Esophagus squamous epithelium (tissue), 5 donors: Measurements from ENCODE around the gene EXOSC9. TPM values are rescaled to one million over a fixed set of nuclear protein-coding genes. Genes with fewer than 3 reads are reported as not detected.

Source experiments
- DNase-seq: peaks from one replicate; lab custom pipeline; 2025; lab: John Stamatoyannopoulos, UW
- H3K27ac ChIP-seq, 4 donors: fragments of 200-600 bp; sonication (generic); one replicate each; pipeline ENCODE4 v1.5.1; 2016 to 2019; ENCODE audit warnings: mild to moderate bottlenecking in 1 of 4
- H3K27me3 ChIP-seq, 4 donors: fragments of 200-600 bp; sonication (generic); 1 replicate in 3 of 4; 2 replicates in 1 of 4; pipeline versions ENCODE4 v1.5.1 to v1.6.0; 2017 to 2021; ENCODE audit warnings: antibody characterized with exemption in 1 of 4
- H3K36me3 ChIP-seq, 3 donors: fragments of 200-600 bp; sonication (generic); one replicate each; pipeline ENCODE4 v1.5.1; 2016 to 2019
- H3K4me1 ChIP-seq, 3 donors: fragments of 200-600 bp; sonication (generic); one replicate each; pipeline ENCODE4 v1.5.1; 2017 to 2019
- H3K4me3 ChIP-seq, 4 donors: fragments of 200-600 bp; sonication (generic); 1 replicate in 3 of 4; 2 replicates in 1 of 4; pipeline ENCODE4 v1.5.1; 2016 to 2019; ENCODE audit warnings: mild to moderate bottlenecking in 2 of 4, moderate library complexity in 1 of 4
- H3K9me3 ChIP-seq, 3 donors: fragments of 200-600 bp; sonication (generic); one replicate each; pipeline ENCODE4 v1.5.1; 2016 to 2019
- CTCF ChIP-seq, 6 experiments: fragments of 450-650 bp in 4 of 6; fragments of 200-600 bp in 2 of 6; sonication (generic) in 2 of 6; IDR thresholded peaks; one replicate each; pipeline ENCODE4 v1.5.1; 2016 to 2019; ENCODE audit warnings: antibody characterized with exemption in 6 of 6, mild to moderate bottlenecking in 4 of 6, moderate library complexity in 4 of 6
- POLR2A ChIP-seq, 4 donors: fragments of 450-650 bp; IDR thresholded peaks; one replicate each; pipeline ENCODE4 v1.6.1; 2017; ENCODE audit warnings: antibody characterized with exemption in 4 of 4, mild to moderate bottlenecking in 4 of 4, moderate library complexity in 3 of 4
- WGBS, 2 donors: methylation state at CpG; one replicate each; pipeline ENCODE4 v1.1.5; 2018; 5-methylcytosine and 5-hydroxymethylcytosine counted together
- intact Hi-C: fragments of 100-400 bp; cut with DNase I; formaldehyde crosslinking; loops from one replicate; pipeline ENCODE4 v1.15.0; 2022
- total RNA-seq, 4 donors: library from RNA; depleted of rRNA; stranded (reverse); fragments of >200 nt; gene quantifications; one replicate each; pipeline ENCODE4 v1.1.0, GENCODE V29; 2016
- donor health status: DM: yes; HTN: yes; CAD: no.

Gene EXOSC9
- total RNA-seq, 4 donors from 2014 or later, result 9.3 to 27.7 (median 23.9) TPM

GRCh38 chr4:121783210-121783609 lies 17.9 kb upstream of the EXOSC9 start:
- DNase-seq, result no peak
- TF ChIP-seq POLR2A (IDR thresholded peaks at IDR 0.05) (no peak), CTCF (IDR thresholded peaks at IDR 0.05) (no peak)
- 71 to 73% methylated on average over 1 of the region's 1 CpG for WGBS, 2 donors
- intact Hi-C loops, result no loop called here
- peaks cover 0 to 22% (median 0%) of the 10 kb centered on the region in 4 donors for H3K27me3 ChIP-seq
- no peaks in the 10 kb centered on the region for H3K4me1 ChIP-seq
- H3K36me3 ChIP-seq, result no peaks in the 10 kb centered on the region
- peaks cover 0 to 2% (median 0%) of the 10 kb centered on the region in 3 donors for H3K9me3 ChIP-seq
- no peak overlapping the region for H3K27ac ChIP-seq
- no peak overlapping the region for H3K4me3 ChIP-seq

GRCh38 chr4:121784401-121784800 lies 16.7 kb upstream of the EXOSC9 start:
- TF ChIP-seq CTCF (IDR thresholded peaks at IDR 0.05) (no peak), POLR2A (IDR thresholded peaks at IDR 0.05) (no peak)
- Histone ChIP-seq H3K4me3 (no peak overlapping the region), H3K27ac (no peak overlapping the region), H3K36me3 (no peaks in the 10 kb centered on the region), H3K4me1 (no peaks in the 10 kb centered on the region), H3K27me3 (peaks cover 0 to 20% (median 0%) of the 10 kb centered on the region in 4 donors), H3K9me3 (peaks cover 0 to 2% (median 0%) of the 10 kb centered on the region in 3 donors)
- intact Hi-C loops, result no loop called here
- no peak for DNase-seq
- 40 to 73% methylated on average over 1 of the region's 1 CpG for WGBS, 2 donors

GRCh38 chr4:121784975-121785374 lies 16.1 kb upstream of the EXOSC9 start:
- no peak for TF ChIP-seq CTCF (IDR thresholded peaks at IDR 0.05)
- no peak for TF ChIP-seq POLR2A (IDR thresholded peaks at IDR 0.05)
- WGBS, 2 donors, result 31 to 45% methylated on average over 2 of the region's 2 CpGs

GRCh38 chr4:121785479-121785878 lies 15.6 kb upstream of the EXOSC9 start:
- Histone ChIP-seq H3K27me3 (peaks cover 0 to 16% (median 0%) of the 10 kb centered on the region in 4 donors), H3K36me3 (no peaks in the 10 kb centered on the region), H3K9me3 (peaks cover 0 to 2% (median 0%) of the 10 kb centered on the region in 3 donors), H3K4me1 (no peaks in the 10 kb centered on the region), H3K4me3 (no peak overlapping the region), H3K27ac (no peak overlapping the region)
- intact Hi-C loops, result no loop called here
- 50 to 58% methylated on average over 4 of the region's 4 CpGs for WGBS, 2 donors
- DNase-seq, result no peak
- TF ChIP-seq POLR2A (IDR thresholded peaks at IDR 0.05), result no peak
- TF ChIP-seq CTCF (IDR thresholded peaks at IDR 0.05), result no peak

More at GRCh38 chr4:121784975-121785374, 16.1 kb upstream of the EXOSC9 start:
- peaks cover 0 to 2% (median 0%) of the 10 kb centered on the region in 3 donors for H3K9me3 ChIP-seq
- DNase-seq, result no peak
- peaks cover 0 to 16% (median 0%) of the 10 kb centered on the region in 4 donors for H3K27me3 ChIP-seq
- H3K27ac ChIP-seq, result no peak overlapping the region
- no peaks in the 10 kb centered on the region for H3K36me3 ChIP-seq
- H3K4me3 ChIP-seq, result no peak overlapping the region
- H3K4me1 ChIP-seq, result no peaks in the 10 kb centered on the region
- intact Hi-C loops, result no loop called here

- Histone ChIP-seq H3K27me3 (peaks cover 0 to 15% (median 0%) of the 10 kb centered on the region in 4 donors), H3K4me1 (no peaks in the 10 kb centered on the region), H3K27ac (no peak overlapping the region), H3K9me3 (peaks cover 0 to 2% (median 0%) of the 10 kb centered on the region in 3 donors), H3K4me3 (no peak overlapping the region), H3K36me3 (no peaks in the 10 kb centered on the region)
- WGBS, 2 donors, result 61 to 66% methylated on average over 2 of the region's 2 CpGs
- DNase-seq, result no peak
- TF ChIP-seq CTCF (IDR thresholded peaks at IDR 0.05), result no peak
- no peak for TF ChIP-seq POLR2A (IDR thresholded peaks at IDR 0.05)
- intact Hi-C loops, result no loop called here
Measured at GRCh38 chr4:121786221-121786620, 14.9 kb upstream of the EXOSC9 start.
